Activated naive CD4-positive, alpha-beta T cell treated with anti-CD3 and anti-CD28 coated beads, Interleukin-2, amount 50 U/mL, for 72 hours (primary cell): ENCODE measurements around the gene PTK6. TPM values are rescaled to one million over a fixed set of nuclear protein-coding genes. Genes with fewer than 3 reads are reported as not detected.

Experiments used
- ATAC-seq, 2 donors: fragments of 150-1000 bp; cut with Tn5 transposase; 2 replicates each; pipeline ENCODE4 v1.10.0; 2021; ENCODE audit warnings: mild to moderate bottlenecking in 2 of 2, moderate library complexity in 2 of 2
- DNase-seq, 2 donors: peaks; one replicate each; pipeline ENCODE4 v3.0.0; 2021 to 2022; ENCODE audit warnings: low spot score in 2 of 2
- H3K27ac Mint-ChIP-seq, 2 donors: one replicate each; pipeline ENCODE4 v1.8.0; 2022; ENCODE audit warnings: mild to moderate bottlenecking in 2 of 2, mixed read lengths in 2 of 2
- H3K36me3 Mint-ChIP-seq, 2 donors: one replicate each; pipeline ENCODE4 v1.8.0; 2022; ENCODE audit warnings: mixed read lengths in 2 of 2
- H3K9me3 Mint-ChIP-seq, 2 donors: one replicate each; pipeline ENCODE4 v1.8.0; 2022; ENCODE audit warnings: mixed read lengths in 2 of 2
- total RNA-seq, 2 donors: library from RNA; stranded (reverse); gene quantifications; one replicate each; pipeline ENCODE4 v1.2.3, GENCODE V29; 2022

PTK6 gene
- total RNA-seq, 2 donors from 2014 or later: 0.54 to 0.57 TPM

- no peaks in the 10 kb centered on the region for H3K9me3 Mint-ChIP-seq
- ATAC-seq (no peak), DNase-seq (no peak)
- no peaks in the 10 kb centered on the region for H3K36me3 Mint-ChIP-seq
- no peak overlapping the region for H3K27ac Mint-ChIP-seq
These were observed 4.2 kb upstream of the PTK6 start for GRCh38 chr20:63541371-63541770.

GRCh38 chr20:63540417-63541186, 3.4 kb upstream of the PTK6 start:
- no peaks in the 10 kb centered on the region for H3K9me3 Mint-ChIP-seq
- DNase-seq (no peak), ATAC-seq (no peak)
- H3K27ac Mint-ChIP-seq: no peak overlapping the region
- H3K36me3 Mint-ChIP-seq: no peaks in the 10 kb centered on the region

- DNase-seq: no peak
- H3K36me3 Mint-ChIP-seq: no peaks in the 10 kb centered on the region
These were observed 2.5 kb upstream of the PTK6 start for GRCh38 chr20:63539441-63540370.

GRCh38 chr20:63539092-63539430, 1.9 kb upstream of the PTK6 start:
- DNase-seq (no peak), ATAC-seq (no peak)
- Mint-ChIP-seq H3K36me3 (no peaks in the 10 kb centered on the region), H3K27ac (no peak overlapping the region), H3K9me3 (no peaks in the 10 kb centered on the region)

More at GRCh38 chr20:63539441-63540370, 2.5 kb upstream of the PTK6 start:
- no peak for ATAC-seq
- Mint-ChIP-seq H3K27ac (no peak overlapping the region), H3K9me3 (no peaks in the 10 kb centered on the region)

- no peak for DNase-seq
- peak overlapping the region in 1 of 2 donors; percentile 85 for H3K27ac Mint-ChIP-seq
- no peaks in the 10 kb centered on the region for H3K36me3 Mint-ChIP-seq
- no peaks in the 10 kb centered on the region for H3K9me3 Mint-ChIP-seq
- ATAC-seq: peak; percentile 3 to 5
These were observed 1.3 kb upstream of the PTK6 start for GRCh38 chr20:63538204-63539091.

- H3K9me3 Mint-ChIP-seq: no peaks in the 10 kb centered on the region
- no peaks in the 10 kb centered on the region for H3K36me3 Mint-ChIP-seq
- peak; percentile 94 for ATAC-seq
- peak overlapping the region; percentile 77 to 85 for H3K27ac Mint-ChIP-seq
- DNase-seq: peak; percentile 96 to 97
These were observed 488 bp upstream of the PTK6 start for GRCh38 chr20:63537525-63538203.

- ATAC-seq: no peak
- no peak for DNase-seq
- Mint-ChIP-seq H3K36me3 (no peaks in the 10 kb centered on the region), H3K27ac (peak overlapping the region; percentile 44 to 85), H3K9me3 (no peaks in the 10 kb centered on the region)
These were observed 767 bp downstream of the PTK6 start for GRCh38 chr20:63536241-63536977.

- no peak for ATAC-seq
- DNase-seq: no peak
- H3K36me3 Mint-ChIP-seq: no peaks in the 10 kb centered on the region
- no peaks in the 10 kb centered on the region for H3K9me3 Mint-ChIP-seq
- H3K27ac Mint-ChIP-seq: no peak overlapping the region
These were observed 2.1 kb downstream of the PTK6 start for GRCh38 chr20:63534831-63535651.

- H3K36me3 Mint-ChIP-seq: no peaks in the 10 kb centered on the region
- H3K9me3 Mint-ChIP-seq: no peaks in the 10 kb centered on the region
- DNase-seq (peak in 1 of 2 donors; percentile 57), ATAC-seq (no peak)
- H3K27ac Mint-ChIP-seq: no peak overlapping the region
These were observed 2.7 kb downstream of the PTK6 start for GRCh38 chr20:63534427-63534830.

- Mint-ChIP-seq H3K9me3 (no peaks in the 10 kb centered on the region), H3K27ac (no peak overlapping the region), H3K36me3 (no peaks in the 10 kb centered on the region)
- peak in 1 of 2 donors; percentile 58 for DNase-seq
- ATAC-seq: no peak
These were observed 3.2 kb downstream of the PTK6 start for GRCh38 chr20:63533871-63534393.

- no peak for ATAC-seq
- Mint-ChIP-seq H3K36me3 (no peaks in the 10 kb centered on the region), H3K27ac (no peak overlapping the region), H3K9me3 (no peaks in the 10 kb centered on the region)
- peak in 1 of 2 donors; percentile 50 for DNase-seq
These were observed 3.8 kb downstream of the PTK6 start for GRCh38 chr20:63533388-63533787.

GRCh38 chr20:63532449-63532971, 4.7 kb downstream of the PTK6 start:
- no peaks in the 10 kb centered on the region for H3K9me3 Mint-ChIP-seq
- no peak overlapping the region for H3K27ac Mint-ChIP-seq
- DNase-seq (peak in 1 of 2 donors; percentile 47), ATAC-seq (no peak)
- H3K36me3 Mint-ChIP-seq: no peaks in the 10 kb centered on the region

- H3K9me3 Mint-ChIP-seq: no peaks in the 10 kb centered on the region
- H3K27ac Mint-ChIP-seq: no peak overlapping the region
- ATAC-seq (no peak), DNase-seq (peak in 1 of 2 donors; percentile 47)
- H3K36me3 Mint-ChIP-seq: no peaks in the 10 kb centered on the region
These were observed 5.3 kb downstream of the PTK6 start for GRCh38 chr20:63531686-63532448.

- no peaks in the 10 kb centered on the region for H3K9me3 Mint-ChIP-seq
These were observed 6.4 kb downstream of the PTK6 start for GRCh38 chr20:63530788-63531160.

More at GRCh38 chr20:63530788-63531160, 6.4 kb downstream of the PTK6 start:
- DNase-seq: no peak
- H3K36me3 Mint-ChIP-seq: no peaks in the 10 kb centered on the region
- ATAC-seq: no peak
- no peak overlapping the region for H3K27ac Mint-ChIP-seq
